Astrocyte of the spinal cord (primary cell): ENCODE measurements around the gene HAP1.

Experiments used
- DNase-seq: peaks from one replicate; pipeline ENCODE4 v3.0.0; 2011; ENCODE audit warnings: low read depth, low spot score
- H3K4me3 ChIP-seq: 2 replicates; pipeline ENCODE4 v1.5.1; 2011; ENCODE audit warnings: low read depth, mild to moderate bottlenecking, low read length, moderate library complexity
- CTCF ChIP-seq: IDR thresholded peaks from 2 replicates; pipeline ENCODE4 v1.5.1; 2012; ENCODE audit warnings: low read depth, mild to moderate bottlenecking, low read length, inconsistent platforms
- in situ Hi-C: cut with HindIII; loops from 2 replicates; pipeline ENCODE4 v1.10.0; 2017; ENCODE audit warnings: low sequenced_read_pairs

The HAP1 gene

GRCh38 chr17:41750862-41751261, 16.4 kb upstream of the HAP1 start:
- no peak for TF ChIP-seq CTCF
- in situ Hi-C loops = no loop called here
- DNase-seq = no peak
- H3K4me3 ChIP-seq = no peak overlapping the region

GRCh38 chr17:41748275-41748674, 13.8 kb upstream of the HAP1 start:
- H3K4me3 ChIP-seq = no peak overlapping the region
- no peak for DNase-seq
- no peak for TF ChIP-seq CTCF
- in situ Hi-C loops = no loop called here

GRCh38 chr17:41741709-41742108, 7.3 kb upstream of the HAP1 start:
- in situ Hi-C loops = no loop called here

GRCh38 chr17:41740506-41740905, 6.1 kb upstream of the HAP1 start:
- DNase-seq = no peak
- TF ChIP-seq CTCF = no peak
- in situ Hi-C loops = no loop called here
- H3K4me3 ChIP-seq = no peak overlapping the region

More at GRCh38 chr17:41741709-41742108, 7.3 kb upstream of the HAP1 start:
- DNase-seq = no peak
- no peak for TF ChIP-seq CTCF
- H3K4me3 ChIP-seq = no peak overlapping the region

GRCh38 chr17:41739661-41740352, 5.4 kb upstream of the HAP1 start:
- H3K4me3 ChIP-seq = no peak overlapping the region
- no peak for TF ChIP-seq CTCF
- in situ Hi-C loops = no loop called here
- DNase-seq = no peak

GRCh38 chr17:41738801-41739112, 4.3 kb upstream of the HAP1 start:
- TF ChIP-seq CTCF = no peak
- no peak overlapping the region for H3K4me3 ChIP-seq
- in situ Hi-C loops = no loop called here

More at GRCh38 chr17:41738801-41739112, 4.3 kb upstream of the HAP1 start:
- no peak for DNase-seq
